Activated T-helper 1 cell treated with Interleukin-2 at 50 U/mL for 16 hours (primary cell): ENCODE data around the gene ACO1.

Experiments
- DNase-seq: peaks from one replicate; pipeline ENCODE4 v3.0.0-alpha.2; 2020; ENCODE audit warnings: low read depth

The ACO1 gene

GRCh38 chr9:32419921-32420320 lies 35.5 kb downstream of the ACO1 start:
- DNase-seq = no peak

- no peak for DNase-seq
Observed at GRCh38 chr9:32422237-32422806, 37.9 kb downstream of the ACO1 start.

- DNase-seq = no peak
Observed at GRCh38 chr9:32423371-32423770, 38.9 kb downstream of the ACO1 start.

- no peak for DNase-seq
Observed at GRCh38 chr9:32424616-32425015, 40.2 kb downstream of the ACO1 start.

- DNase-seq = no peak
Observed at GRCh38 chr9:32426278-32426939, 42.0 kb downstream of the ACO1 start.

GRCh38 chr9:32427111-32427873 lies 42.8 kb downstream of the ACO1 start:
- DNase-seq = no peak

- no peak for DNase-seq
Observed at GRCh38 chr9:32430720-32431119, 46.3 kb downstream of the ACO1 start.

- no peak for DNase-seq
Observed at GRCh38 chr9:32431196-32431595, 46.8 kb downstream of the ACO1 start.

- peak; percentile 4 for DNase-seq
Observed at GRCh38 chr9:32431940-32432555, 47.6 kb downstream of the ACO1 start.

GRCh38 chr9:32434892-32435291 lies 50.4 kb downstream of the ACO1 start:
- no peak for DNase-seq

- no peak for DNase-seq
Observed at GRCh38 chr9:32441678-32442077, 57.2 kb downstream of the ACO1 start.

GRCh38 chr9:32442433-32442832 lies 58.0 kb downstream of the ACO1 start:
- no peak for DNase-seq

GRCh38 chr9:32449969-32450368 lies 65.5 kb downstream of the ACO1 start:
- DNase-seq = no peak

- DNase-seq = no peak
Observed at GRCh38 chr9:32454280-32454679, 69.8 kb downstream of the ACO1 start.

GRCh38 chr9:32455738-32456137 lies 71.3 kb downstream of the ACO1 start:
- DNase-seq = no peak

GRCh38 chr9:32456564-32456963 lies 72.1 kb downstream of the ACO1 start:
- no peak for DNase-seq

- no peak for DNase-seq
Observed at GRCh38 chr9:32463500-32464293, 79.3 kb downstream of the ACO1 start.

- DNase-seq = no peak
Observed at GRCh38 chr9:32468740-32469139, 84.3 kb downstream of the ACO1 start.

- no peak for DNase-seq
Observed at GRCh38 chr9:32472344-32472743, 87.9 kb downstream of the ACO1 start.

- DNase-seq = no peak
Observed at GRCh38 chr9:32483343-32483742, 98.9 kb downstream of the ACO1 start.

GRCh38 chr9:32486839-32487562 lies 102.6 kb downstream of the ACO1 start:
- DNase-seq = no peak
